ENCODE measurements around the gene COG6. TPM values are rescaled to one million over a fixed set of nuclear protein-coding genes. Genes with fewer than 3 reads are reported as not detected.

The COG6 gene
- total and polyA plus RNA-seq, 4 donors = 4.5 to 10.7 (median 8.0) TPM

GRCh38 chr13:39655041-39655568 lies 357 bp upstream of the COG6 start:
- Histone ChIP-seq H3K9ac (ENCODE audit: low read depth in 1 of 2, low read length in 2 of 2) (no peak overlapping the region), H3K4me1 (ENCODE audit: control insufficient read depth in 4 of 4, insufficient read depth in 4 of 4, low read length in 3 of 4) (peaks cover 0 to 10% (median 4%) of the 10 kb centered on the region in 4 donors), H3K9me3 (ENCODE audit: control insufficient read depth in 4 of 4, low read length in 3 of 4) (no peaks in the 10 kb centered on the region), H3K27me3 (ENCODE audit: control insufficient read depth in 4 of 4, insufficient read depth in 4 of 4, low read length in 3 of 4) (no peaks in the 10 kb centered on the region), H3K36me3 (ENCODE audit: control insufficient read depth in 4 of 4, insufficient read depth in 3 of 4, low read depth in 1 of 4, low read length in 3 of 4) (peaks cover 0 to 2% (median 0%) of the 10 kb centered on the region in 4 donors), H3K27ac (ENCODE audit: low read depth in 1 of 2, low read length in 2 of 2) (no peak overlapping the region), H3K4me3 (ENCODE audit: low read depth in 1 of 3, low read length in 3 of 3) (peak overlapping the region; percentile 36 to 90 (median 83))
- TF ChIP-seq FOXA1 (IDR thresholded peaks at IDR 0.05) = no peak
- no peak for TF ChIP-seq EGR1 (IDR thresholded peaks at IDR 0.05; ENCODE audit: low read depth in 2 of 2)
- TF ChIP-seq HNF4A (conservative IDR thresholded peaks at IDR 0.05) = no peak
- TF ChIP-seq RAD21 (IDR thresholded peaks at IDR 0.05) = no peak
- TF ChIP-seq CTCF (IDR thresholded peaks at IDR 0.05; ENCODE audit: low read depth, low read length, missing input control) = no peak
- TF ChIP-seq ZBTB33 (IDR thresholded peaks at IDR 0.05) = no peak
- no peak for TF ChIP-seq GABPA (IDR thresholded peaks at IDR 0.05 in 1 of 2, conservative IDR thresholded peaks at IDR 0.05 in 1 of 2)
- no peak for TF ChIP-seq YY1 (IDR thresholded peaks at IDR 0.05)
- TF ChIP-seq TAF1 (conservative IDR thresholded peaks at IDR 0.05) = no peak
- TF ChIP-seq, protein P1, sequence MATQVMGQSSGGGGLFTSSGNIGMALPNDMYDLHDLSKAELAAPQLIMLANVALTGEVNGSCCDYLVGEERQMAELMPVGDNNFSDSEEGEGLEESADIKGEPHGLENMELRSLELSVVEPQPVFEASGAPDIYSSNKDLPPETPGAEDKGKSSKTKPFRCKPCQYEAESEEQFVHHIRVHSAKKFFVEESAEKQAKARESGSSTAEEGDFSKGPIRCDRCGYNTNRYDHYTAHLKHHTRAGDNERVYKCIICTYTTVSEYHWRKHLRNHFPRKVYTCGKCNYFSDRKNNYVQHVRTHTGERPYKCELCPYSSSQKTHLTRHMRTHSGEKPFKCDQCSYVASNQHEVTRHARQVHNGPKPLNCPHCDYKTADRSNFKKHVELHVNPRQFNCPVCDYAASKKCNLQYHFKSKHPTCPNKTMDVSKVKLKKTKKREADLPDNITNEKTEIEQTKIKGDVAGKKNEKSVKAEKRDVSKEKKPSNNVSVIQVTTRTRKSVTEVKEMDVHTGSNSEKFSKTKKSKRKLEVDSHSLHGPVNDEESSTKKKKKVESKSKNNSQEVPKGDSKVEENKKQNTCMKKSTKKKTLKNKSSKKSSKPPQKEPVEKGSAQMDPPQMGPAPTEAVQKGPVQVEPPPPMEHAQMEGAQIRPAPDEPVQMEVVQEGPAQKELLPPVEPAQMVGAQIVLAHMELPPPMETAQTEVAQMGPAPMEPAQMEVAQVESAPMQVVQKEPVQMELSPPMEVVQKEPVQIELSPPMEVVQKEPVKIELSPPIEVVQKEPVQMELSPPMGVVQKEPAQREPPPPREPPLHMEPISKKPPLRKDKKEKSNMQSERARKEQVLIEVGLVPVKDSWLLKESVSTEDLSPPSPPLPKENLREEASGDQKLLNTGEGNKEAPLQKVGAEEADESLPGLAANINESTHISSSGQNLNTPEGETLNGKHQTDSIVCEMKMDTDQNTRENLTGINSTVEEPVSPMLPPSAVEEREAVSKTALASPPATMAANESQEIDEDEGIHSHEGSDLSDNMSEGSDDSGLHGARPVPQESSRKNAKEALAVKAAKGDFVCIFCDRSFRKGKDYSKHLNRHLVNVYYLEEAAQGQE (IDR thresholded peaks at IDR 0.05) = no peak
- TF ChIP-seq RXRA (IDR thresholded peaks at IDR 0.05) = no peak
- no peak for TF ChIP-seq SP1 (IDR thresholded peaks at IDR 0.05)
- TF ChIP-seq FOXA2 (IDR thresholded peaks at IDR 0.05) = no peak
- TF ChIP-seq, protein P2, sequence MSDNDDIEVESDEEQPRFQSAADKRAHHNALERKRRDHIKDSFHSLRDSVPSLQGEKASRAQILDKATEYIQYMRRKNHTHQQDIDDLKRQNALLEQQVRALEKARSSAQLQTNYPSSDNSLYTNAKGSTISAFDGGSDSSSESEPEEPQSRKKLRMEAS (IDR thresholded peaks at IDR 0.05) = no peak
- no peak for DNase-seq (ENCODE audit: low spot score)
- WGBS = 0% methylated on average over 2 of the region's 2 CpGs

DNA sequence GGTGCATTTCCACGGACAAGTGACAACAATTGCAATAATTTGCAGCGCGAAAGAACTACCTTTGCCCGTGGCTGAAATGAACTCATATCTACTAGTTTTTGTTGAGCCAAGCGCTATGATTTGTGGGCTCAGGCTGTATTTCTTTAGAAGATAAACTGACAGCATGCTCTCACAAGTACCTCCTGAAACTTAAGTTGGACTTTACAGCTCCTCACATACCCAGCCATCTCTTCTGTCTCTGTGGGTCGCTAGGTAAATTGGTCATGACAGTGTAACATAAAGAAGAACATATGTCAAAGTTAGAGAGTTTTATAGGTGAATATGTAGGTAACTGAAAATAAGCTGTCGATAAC lies 839 bp downstream of the COG6 start:
- Histone ChIP-seq H3K4me1 (ENCODE audit: control insufficient read depth in 4 of 4, insufficient read depth in 4 of 4, low read length in 3 of 4) (peaks cover 0 to 10% (median 4%) of the 10 kb centered on the region in 4 donors), H3K4me3 (ENCODE audit: low read depth in 1 of 3, low read length in 3 of 3) (peak overlapping the region; percentile 36 to 90 (median 83)), H3K9me3 (ENCODE audit: control insufficient read depth in 4 of 4, low read length in 3 of 4) (no peaks in the 10 kb centered on the region), H3K9ac (ENCODE audit: low read depth in 1 of 2, low read length in 2 of 2) (peak overlapping the region; percentile 4 to 62), H3K27ac (ENCODE audit: low read depth in 1 of 2, low read length in 2 of 2) (no peak overlapping the region), H3K36me3 (ENCODE audit: control insufficient read depth in 4 of 4, insufficient read depth in 3 of 4, low read depth in 1 of 4, low read length in 3 of 4) (peaks cover 0 to 5% (median 2%) of the 10 kb centered on the region in 4 donors), H3K27me3 (ENCODE audit: control insufficient read depth in 4 of 4, insufficient read depth in 4 of 4, low read length in 3 of 4) (no peaks in the 10 kb centered on the region)
- WGBS = 14% methylated on average over 7 of the region's 7 CpGs
- no peak for DNase-seq (ENCODE audit: low spot score)
- TF ChIP-seq, protein P2 (IDR thresholded peaks at IDR 0.05) = no peak
- TF ChIP-seq ZBTB33 (IDR thresholded peaks at IDR 0.05) (no peak), RXRA (IDR thresholded peaks at IDR 0.05) (no peak), RAD21 (IDR thresholded peaks at IDR 0.05) (no peak), NR2F2 (IDR thresholded peaks at IDR 0.05) (no peak), TAF1 (conservative IDR thresholded peaks at IDR 0.05) (no peak), GABPA (IDR thresholded peaks at IDR 0.05 in 1 of 2, conservative IDR thresholded peaks at IDR 0.05 in 1 of 2) (no peak), HNF4A (conservative IDR thresholded peaks at IDR 0.05) (no peak), JUND (IDR thresholded peaks at IDR 0.05) (no peak)
- TF ChIP-seq, protein P1 (IDR thresholded peaks at IDR 0.05) = no peak
- TF ChIP-seq, protein P3, sequence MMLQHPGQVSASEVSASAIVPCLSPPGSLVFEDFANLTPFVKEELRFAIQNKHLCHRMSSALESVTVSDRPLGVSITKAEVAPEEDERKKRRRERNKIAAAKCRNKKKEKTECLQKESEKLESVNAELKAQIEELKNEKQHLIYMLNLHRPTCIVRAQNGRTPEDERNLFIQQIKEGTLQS (IDR thresholded peaks at IDR 0.05) = no peak

Data from liver (tissue), 9 donors.